ENCODE results near the gene NDUFA13. TPM values are rescaled to one million over a fixed set of nuclear protein-coding genes. Genes with fewer than 3 reads are reported as not detected.

The NDUFA13 gene
- total and polyA plus RNA-seq, 12 donors: 856 to 1,278 (median 1,153) TPM

DNA sequence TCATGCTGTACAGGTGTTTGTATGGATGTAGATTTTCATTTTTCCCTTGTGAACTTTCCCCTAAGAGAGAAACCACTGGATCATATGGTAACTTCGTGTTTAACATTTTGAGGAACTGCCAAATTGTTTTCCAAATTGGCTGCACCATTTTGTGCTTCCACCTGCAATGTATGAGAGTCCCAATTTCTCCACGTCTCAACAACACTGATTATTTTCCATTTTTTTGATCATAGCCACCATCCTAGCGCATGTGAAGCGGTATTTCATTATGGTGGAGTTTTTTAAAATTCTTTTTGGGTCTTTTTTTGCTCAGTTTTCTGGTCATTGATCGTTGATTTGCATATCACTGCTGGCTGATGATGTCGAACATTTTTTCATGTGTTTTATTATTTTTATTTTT, 5.0 kb downstream of the NDUFA13 start:
- WGBS, 2 donors: 76% methylated on average over 6 of the region's 6 CpGs
- intact Hi-C loops (cut with DNase I): no loop called here
- no peak overlapping the region for H3K27ac ChIP-seq
- no peaks in the 10 kb centered on the region for H3K27me3 ChIP-seq
- TF ChIP-seq, protein P1, sequence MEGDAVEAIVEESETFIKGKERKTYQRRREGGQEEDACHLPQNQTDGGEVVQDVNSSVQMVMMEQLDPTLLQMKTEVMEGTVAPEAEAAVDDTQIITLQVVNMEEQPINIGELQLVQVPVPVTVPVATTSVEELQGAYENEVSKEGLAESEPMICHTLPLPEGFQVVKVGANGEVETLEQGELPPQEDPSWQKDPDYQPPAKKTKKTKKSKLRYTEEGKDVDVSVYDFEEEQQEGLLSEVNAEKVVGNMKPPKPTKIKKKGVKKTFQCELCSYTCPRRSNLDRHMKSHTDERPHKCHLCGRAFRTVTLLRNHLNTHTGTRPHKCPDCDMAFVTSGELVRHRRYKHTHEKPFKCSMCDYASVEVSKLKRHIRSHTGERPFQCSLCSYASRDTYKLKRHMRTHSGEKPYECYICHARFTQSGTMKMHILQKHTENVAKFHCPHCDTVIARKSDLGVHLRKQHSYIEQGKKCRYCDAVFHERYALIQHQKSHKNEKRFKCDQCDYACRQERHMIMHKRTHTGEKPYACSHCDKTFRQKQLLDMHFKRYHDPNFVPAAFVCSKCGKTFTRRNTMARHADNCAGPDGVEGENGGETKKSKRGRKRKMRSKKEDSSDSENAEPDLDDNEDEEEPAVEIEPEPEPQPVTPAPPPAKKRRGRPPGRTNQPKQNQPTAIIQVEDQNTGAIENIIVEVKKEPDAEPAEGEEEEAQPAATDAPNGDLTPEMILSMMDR (IDR thresholded peaks at IDR 0.05): no peak
- H3K4me3 ChIP-seq: no peak overlapping the region
- peaks cover 0 to 54% (median 0%) of the 10 kb centered on the region in 9 donors for H3K36me3 ChIP-seq
- no peak for DNase-seq
- no peaks in the 10 kb centered on the region for H3K9me3 ChIP-seq
- H3K4me1 ChIP-seq: peaks cover 0 to 57% (median 28%) of the 10 kb centered on the region in 9 donors
- ATAC-seq: no peak

DNA sequence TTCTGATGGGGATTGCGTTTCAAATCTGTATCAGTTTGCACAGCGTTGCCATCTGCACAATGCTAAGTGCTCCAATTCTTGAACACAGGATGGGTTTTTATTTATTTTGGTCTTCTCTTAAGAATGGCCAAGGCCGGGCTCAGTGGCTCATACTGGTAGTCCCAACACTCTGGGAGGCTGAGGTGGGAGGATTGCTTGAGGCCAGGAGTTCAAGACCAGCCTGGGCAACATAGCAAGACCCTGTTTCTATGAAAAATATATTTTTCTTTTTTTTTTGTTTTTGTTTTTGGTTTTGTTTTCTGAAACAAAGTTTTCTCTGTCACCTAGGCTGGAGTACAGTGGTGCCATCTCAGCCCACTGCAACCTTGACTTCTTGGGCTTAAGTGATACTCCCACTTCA, 7.2 kb downstream of the NDUFA13 start:
- no peak overlapping the region for H3K4me3 ChIP-seq
- peaks cover 0 to 50% (median 14%) of the 10 kb centered on the region in 9 donors for H3K4me1 ChIP-seq
- DNase-seq (no peak), ATAC-seq (no peak)
- H3K27ac ChIP-seq: no peak overlapping the region
- H3K27me3 ChIP-seq: no peaks in the 10 kb centered on the region
- intact Hi-C loops (cut with DNase I): no loop called here
- peaks cover 0 to 72% (median 0%) of the 10 kb centered on the region in 9 donors for H3K36me3 ChIP-seq
- WGBS, 2 donors: 88 to 89% methylated on average over 3 of the region's 3 CpGs
- TF ChIP-seq, protein P1 (IDR thresholded peaks at IDR 0.05): no peak
- H3K9me3 ChIP-seq: no peaks in the 10 kb centered on the region

DNA sequence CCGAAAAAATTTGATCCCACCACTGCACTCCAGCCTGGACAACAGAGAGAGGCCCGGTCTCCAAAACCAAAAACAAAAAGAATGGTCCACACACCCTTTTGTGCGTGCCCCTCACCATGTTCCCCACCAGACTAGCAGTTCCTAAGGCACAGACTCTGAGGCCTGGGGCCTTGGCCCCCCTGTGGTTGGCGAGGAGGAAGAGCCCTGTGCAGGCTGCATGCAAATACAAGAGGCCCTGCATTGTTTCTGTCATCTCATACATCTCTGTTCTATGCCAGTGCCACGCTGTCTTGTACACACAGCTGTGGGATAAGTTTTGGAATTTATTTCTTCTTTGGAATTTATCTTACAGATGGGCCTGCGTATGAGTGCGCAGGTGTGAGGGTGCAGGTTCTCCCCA, 8.0 kb downstream of the NDUFA13 start:
- TF ChIP-seq, protein P1 (IDR thresholded peaks at IDR 0.05): no peak
- intact Hi-C loops (cut with DNase I): no loop called here
- Histone ChIP-seq H3K27me3 (no peaks in the 10 kb centered on the region), H3K4me3 (no peak overlapping the region), H3K9me3 (no peaks in the 10 kb centered on the region), H3K4me1 (peaks cover 0 to 53% (median 13%) of the 10 kb centered on the region in 9 donors), H3K27ac (no peak overlapping the region), H3K36me3 (peaks cover 0 to 76% (median 0%) of the 10 kb centered on the region in 9 donors)
- ATAC-seq (no peak), DNase-seq (no peak)
- WGBS, 2 donors: 90 to 92% methylated on average over 7 of the region's 7 CpGs

DNA sequence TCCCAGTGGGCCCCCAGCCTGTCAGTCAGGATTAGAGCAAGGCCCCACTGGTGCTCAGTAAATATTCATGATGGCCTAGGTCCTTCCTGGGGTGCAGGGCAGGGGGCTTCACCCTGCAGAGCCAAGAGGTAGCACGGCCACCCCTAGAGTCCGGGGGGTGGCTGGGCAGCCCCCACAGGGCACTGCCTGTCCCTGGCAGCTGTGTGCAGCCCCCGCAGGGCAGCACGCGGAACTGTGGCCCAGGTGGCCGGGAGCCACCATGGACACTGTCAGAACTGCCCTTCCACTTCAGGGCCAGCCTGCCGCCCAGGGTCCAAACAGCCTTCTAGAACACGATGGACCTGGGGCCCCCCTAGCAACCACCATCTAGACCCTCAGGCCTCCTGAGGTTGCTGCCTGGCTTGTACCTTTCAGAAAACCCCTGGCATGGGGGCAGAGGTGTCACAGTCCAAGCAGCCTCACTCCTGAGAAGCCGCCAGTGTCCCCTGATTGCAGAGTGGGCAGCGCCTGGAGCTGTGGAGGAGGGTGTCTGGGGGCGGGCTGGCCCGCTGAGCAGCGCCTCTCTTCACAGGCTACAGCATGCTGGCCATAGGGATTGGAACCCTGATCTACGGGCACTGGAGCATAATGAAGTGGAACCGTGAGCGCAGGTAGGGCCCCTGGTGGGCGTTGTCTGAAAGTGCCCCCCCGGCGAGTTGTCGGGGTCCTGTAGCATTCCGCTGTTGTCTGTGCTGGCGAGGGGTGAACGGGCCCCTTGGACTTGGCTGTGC, 9.8 kb downstream of the NDUFA13 start:
- no peak for DNase-seq
- WGBS, 2 donors: 84 to 90% methylated on average over 22 to 23 of the region's 23 CpGs
- H3K27ac ChIP-seq: no peak overlapping the region
- intact Hi-C loops (cut with DNase I): no loop called here
- H3K9me3 ChIP-seq: no peaks in the 10 kb centered on the region
- peaks cover 0 to 45% (median 7%) of the 10 kb centered on the region in 9 donors for H3K4me1 ChIP-seq
- ATAC-seq: peak in 1 of 8 donors; percentile 2
- no peak overlapping the region for H3K4me3 ChIP-seq
- H3K36me3 ChIP-seq: peaks cover 0 to 62% (median 0%) of the 10 kb centered on the region in 9 donors
- TF ChIP-seq, protein P1 (IDR thresholded peaks at IDR 0.05): no peak
- H3K27me3 ChIP-seq: no peaks in the 10 kb centered on the region

All from heart right ventricle (tissue), 16 donors.